WTC11 (cell line): ENCODE data around the gene ARRB2. TPM values are rescaled to one million over a fixed set of nuclear protein-coding genes. Genes with fewer than 3 reads are reported as not detected.
"Not testable (repeated sequence)": the region's sequence is repeated elsewhere in the genome, so short reads cannot be mapped to it uniquely, and the experiment has no call there.

Experiments
- ATAC-seq: fragments of 200-7000 bp; cut with Tn5 transposase; 2 replicates; pipeline ENCODE4 v1.10.0; 2021; ENCODE audit warnings: mild to moderate bottlenecking, moderate library complexity
- CTCF ChIA-PET: fragments of 300-600 bp; sonication (Branson Sonifier 250); formaldehyde crosslinking; loops from one replicate; lab custom pipeline; 2021; ENCODE audit warnings: antibody characterized with exemption; lab: Charles Lee
- POLR2A ChIA-PET: fragments of 350-600 bp; sonication (Branson Sonifier 250); formaldehyde crosslinking; loops from one replicate; lab custom pipeline; 2021; ENCODE audit warnings: antibody characterized with exemption; lab: Charles Lee
- DNase-seq: peaks from one replicate; pipeline ENCODE4 v3.0.0; 2021; ENCODE audit warnings: low spot score
- H3K27ac Mint-ChIP-seq: 2 replicates; pipeline ENCODE4 v1.8.0; 2021; ENCODE audit warnings: mixed read lengths
- H3K27me3 Mint-ChIP-seq: 2 replicates; pipeline ENCODE4 v1.8.0; 2021; ENCODE audit warnings: low read depth, mild to moderate bottlenecking, moderate library complexity, mixed read lengths
- H3K36me3 Mint-ChIP-seq: 2 replicates; pipeline ENCODE4 v1.8.0; 2021; ENCODE audit warnings: mixed read lengths
- H3K4me1 Mint-ChIP-seq: 2 replicates; pipeline ENCODE4 v1.8.0; 2022; ENCODE audit warnings: mixed read lengths
- H3K4me3 Mint-ChIP-seq: 2 replicates; pipeline ENCODE4 v1.8.0; 2021; ENCODE audit warnings: mild to moderate bottlenecking, moderate library complexity, mixed read lengths
- H3K9me3 Mint-ChIP-seq: 2 replicates; pipeline ENCODE4 v1.8.0; 2021; ENCODE audit warnings: mixed read lengths
- AR ChIP-seq: fragments of 250-450 bp; sonication (Bioruptor Pico); IDR thresholded peaks from 2 replicates; pipeline ENCODE4 v1.9.0; 2021; ENCODE audit warnings: mild to moderate bottlenecking
- ARID4B ChIP-seq: sonication (generic); formaldehyde crosslinking; IDR thresholded peaks from 2 replicates; pipeline ENCODE4 v1.8.0; 2023; ENCODE audit warnings: missing genetic modification reagents, mild to moderate bottlenecking, borderline replicate concordance
- ATF1 ChIP-seq: sonication (generic); formaldehyde crosslinking; IDR thresholded peaks from 2 replicates; pipeline ENCODE4 v1.8.1; 2023; ENCODE audit warnings: mild to moderate bottlenecking, moderate library complexity, missing genetic modification reagents
- GTF2I ChIP-seq: fragments of 250-450 bp; sonication (Bioruptor Pico); conservative IDR thresholded peaks from 2 replicates; pipeline ENCODE4 v1.4.0; 2021; ENCODE audit warnings: mild to moderate bottlenecking
- HMGA2 ChIP-seq: fragments of 250-450 bp; sonication (Bioruptor Pico); IDR thresholded peaks from 2 replicates; pipeline ENCODE4 v1.4.0; 2021; ENCODE audit warnings: mild to moderate bottlenecking, moderate library complexity
- HMGXB4 ChIP-seq: sonication (generic); formaldehyde crosslinking; IDR thresholded peaks from 2 replicates; pipeline ENCODE4 v1.8.1; 2023; ENCODE audit warnings: mild to moderate bottlenecking, moderate library complexity, missing genetic modification reagents
- IRF1 ChIP-seq: sonication (generic); formaldehyde crosslinking; IDR thresholded peaks from 2 replicates; pipeline ENCODE4 v1.8.0; 2023; ENCODE audit warnings: missing genetic modification reagents
- IRF2 ChIP-seq: sonication (generic); formaldehyde crosslinking; IDR thresholded peaks from 2 replicates; pipeline ENCODE4 v1.8.0; 2022; ENCODE audit warnings: low read depth, missing genetic modification reagents, borderline replicate concordance
- MAX ChIP-seq: sonication (generic); formaldehyde crosslinking; IDR thresholded peaks from 2 replicates; pipeline ENCODE4 v1.8.0; 2022; ENCODE audit warnings: mild to moderate bottlenecking, missing genetic modification reagents
- NFE2L1 ChIP-seq: sonication (generic); formaldehyde crosslinking; IDR thresholded peaks from 2 replicates; pipeline ENCODE4 v1.8.1; 2023; ENCODE audit warnings: missing genetic modification reagents
- NR3C1 ChIP-seq: sonication (generic); formaldehyde crosslinking; conservative IDR thresholded peaks from 2 replicates; pipeline ENCODE4 v1.8.1; 2023; ENCODE audit warnings: low read depth, mild to moderate bottlenecking, missing genetic modification reagents
- SP1 ChIP-seq: sonication (generic); formaldehyde crosslinking; conservative IDR thresholded peaks from 2 replicates; pipeline ENCODE4 v1.8.1; 2022; ENCODE audit warnings: missing genetic modification reagents
- ZNF416 ChIP-seq: fragments of 250-450 bp; sonication (Bioruptor Pico); IDR thresholded peaks from 2 replicates; pipeline ENCODE4 v1.9.0; 2021; ENCODE audit warnings: mild to moderate bottlenecking, inconsistent platforms
- total RNA-seq: library from RNA; stranded (reverse); gene quantifications from 3 replicates; pipeline ENCODE4 v1.2.3, GENCODE V29; 2021
- TF ChIP-seq, protein P1 (sequence below): sonication (generic); formaldehyde crosslinking; IDR thresholded peaks from 2 replicates; pipeline ENCODE4 v1.8.1; 2022; ENCODE audit warnings: low read depth, mild to moderate bottlenecking, moderate library complexity, missing genetic modification reagents, borderline replicate concordance
- TF ChIP-seq, protein P2 (sequence below): sonication (generic); formaldehyde crosslinking; IDR thresholded peaks from 2 replicates; pipeline ENCODE4 v1.8.0; 2022; ENCODE audit warnings: missing genetic modification reagents
- TF ChIP-seq, protein P3 (sequence below): sonication (generic); formaldehyde crosslinking; conservative IDR thresholded peaks from 2 replicates; pipeline ENCODE4 v1.8.1; 2023; ENCODE audit warnings: mild to moderate bottlenecking, low read depth, missing genetic modification reagents, moderate library complexity

ARRB2 gene
- total RNA-seq, 1 experiment from 2014 or later = 87.8 TPM

DNA sequence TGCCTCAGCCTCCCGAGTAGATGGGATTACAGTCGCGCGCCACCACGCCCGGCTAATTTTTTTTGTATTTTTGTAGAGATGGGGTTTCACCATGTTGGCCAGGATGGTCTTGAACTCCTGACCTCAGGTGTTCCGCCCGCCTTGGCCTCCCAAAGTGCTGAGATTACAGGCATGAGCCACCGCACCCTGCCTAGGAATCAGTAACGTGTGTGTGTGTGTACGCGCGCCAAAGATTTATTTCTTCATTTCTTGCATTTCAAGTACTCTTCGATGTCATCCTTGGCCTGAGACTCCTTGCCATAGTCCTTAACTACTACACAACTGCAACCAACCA, 5.9 kb upstream of the ARRB2 start:
- not testable (repeated sequence) for H3K9me3 Mint-ChIP-seq, ATAC-seq, H3K27me3 Mint-ChIP-seq, H3K36me3 Mint-ChIP-seq, DNase-seq
- TF ChIP-seq NFE2L1 (CRISPR knock-in tag) = 0 out of 2 replicates have a peak, but pooled peaks have one; percentile 4
- 0 out of 2 replicates have a peak, but pooled peaks have one; percentile 3 for TF ChIP-seq HMGA2
- Mint-ChIP-seq H3K4me1 (peaks cover 45% of the 10 kb centered on the region), H3K27ac (peak overlapping the region; percentile 80), H3K4me3 (peak overlapping the region; percentile 97)
- POLR2A ChIA-PET = interaction anchor here (1.0 to 1.1 kb wide), 2 partner anchors 26 to 759 kb away, joined by 3 to 5 read pairs; partner anchors contain the start of gene MED11
- CTCF ChIA-PET = interaction anchor here (1.2 kb wide), 1 partner anchor 149 kb away, joined by 5 read pairs; the partner anchor contains the start of gene MYBBP1A

- H3K9me3 Mint-ChIP-seq = peaks cover 6% of the 10 kb centered on the region
- no peak for ATAC-seq
- CTCF ChIA-PET = interaction anchor here (1.2 kb wide), 1 partner anchor 150 kb away, joined by 5 read pairs; the partner anchor contains the start of gene MYBBP1A
- peak overlapping the region; percentile 97 for H3K4me3 Mint-ChIP-seq
- POLR2A ChIA-PET = interaction anchor here (1.0 kb wide), 1 partner anchor 26 kb away, joined by 3 read pairs; the partner anchor contains the start of gene MED11
- H3K4me1 Mint-ChIP-seq = peaks cover 48% of the 10 kb centered on the region
- no peaks in the 10 kb centered on the region for H3K36me3 Mint-ChIP-seq
- H3K27me3 Mint-ChIP-seq = peaks cover 7% of the 10 kb centered on the region
- peak overlapping the region; percentile 80 for H3K27ac Mint-ChIP-seq
- no peak for DNase-seq
- TF ChIP-seq GTF2I (CRISPR knock-in tag) (no peak), MAX (CRISPR knock-in tag) (no peak), ARID4B (CRISPR knock-in tag) (no peak), IRF1 (CRISPR knock-in tag) (no peak), IRF2 (no peak), AR (CRISPR knock-in tag) (no peak), SP1 (CRISPR knock-in tag) (no peak), ATF1 (CRISPR knock-in tag) (no peak), NR3C1 (no peak), ZNF416 (CRISPR knock-in tag) (no peak), HMGXB4 (no peak)
- TF ChIP-seq, protein P1, sequence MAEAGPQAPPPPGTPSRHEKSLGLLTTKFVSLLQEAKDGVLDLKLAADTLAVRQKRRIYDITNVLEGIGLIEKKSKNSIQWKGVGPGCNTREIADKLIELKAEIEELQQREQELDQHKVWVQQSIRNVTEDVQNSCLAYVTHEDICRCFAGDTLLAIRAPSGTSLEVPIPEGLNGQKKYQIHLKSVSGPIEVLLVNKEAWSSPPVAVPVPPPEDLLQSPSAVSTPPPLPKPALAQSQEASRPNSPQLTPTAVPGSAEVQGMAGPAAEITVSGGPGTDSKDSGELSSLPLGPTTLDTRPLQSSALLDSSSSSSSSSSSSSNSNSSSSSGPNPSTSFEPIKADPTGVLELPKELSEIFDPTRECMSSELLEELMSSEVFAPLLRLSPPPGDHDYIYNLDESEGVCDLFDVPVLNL (CRISPR knock-in tag) = no peak
- TF ChIP-seq, protein P2, sequence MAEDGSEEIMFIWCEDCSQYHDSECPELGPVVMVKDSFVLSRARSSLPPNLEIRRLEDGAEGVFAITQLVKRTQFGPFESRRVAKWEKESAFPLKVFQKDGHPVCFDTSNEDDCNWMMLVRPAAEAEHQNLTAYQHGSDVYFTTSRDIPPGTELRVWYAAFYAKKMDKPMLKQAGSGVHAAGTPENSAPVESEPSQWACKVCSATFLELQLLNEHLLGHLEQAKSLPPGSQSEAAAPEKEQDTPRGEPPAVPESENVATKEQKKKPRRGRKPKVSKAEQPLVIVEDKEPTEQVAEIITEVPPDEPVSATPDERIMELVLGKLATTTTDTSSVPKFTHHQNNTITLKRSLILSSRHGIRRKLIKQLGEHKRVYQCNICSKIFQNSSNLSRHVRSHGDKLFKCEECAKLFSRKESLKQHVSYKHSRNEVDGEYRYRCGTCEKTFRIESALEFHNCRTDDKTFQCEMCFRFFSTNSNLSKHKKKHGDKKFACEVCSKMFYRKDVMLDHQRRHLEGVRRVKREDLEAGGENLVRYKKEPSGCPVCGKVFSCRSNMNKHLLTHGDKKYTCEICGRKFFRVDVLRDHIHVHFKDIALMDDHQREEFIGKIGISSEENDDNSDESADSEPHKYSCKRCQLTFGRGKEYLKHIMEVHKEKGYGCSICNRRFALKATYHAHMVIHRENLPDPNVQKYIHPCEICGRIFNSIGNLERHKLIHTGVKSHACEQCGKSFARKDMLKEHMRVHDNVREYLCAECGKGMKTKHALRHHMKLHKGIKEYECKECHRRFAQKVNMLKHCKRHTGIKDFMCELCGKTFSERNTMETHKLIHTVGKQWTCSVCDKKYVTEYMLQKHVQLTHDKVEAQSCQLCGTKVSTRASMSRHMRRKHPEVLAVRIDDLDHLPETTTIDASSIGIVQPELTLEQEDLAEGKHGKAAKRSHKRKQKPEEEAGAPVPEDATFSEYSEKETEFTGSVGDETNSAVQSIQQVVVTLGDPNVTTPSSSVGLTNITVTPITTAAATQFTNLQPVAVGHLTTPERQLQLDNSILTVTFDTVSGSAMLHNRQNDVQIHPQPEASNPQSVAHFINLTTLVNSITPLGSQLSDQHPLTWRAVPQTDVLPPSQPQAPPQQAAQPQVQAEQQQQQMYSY (CRISPR knock-in tag) = no peak
- TF ChIP-seq, protein P3, sequence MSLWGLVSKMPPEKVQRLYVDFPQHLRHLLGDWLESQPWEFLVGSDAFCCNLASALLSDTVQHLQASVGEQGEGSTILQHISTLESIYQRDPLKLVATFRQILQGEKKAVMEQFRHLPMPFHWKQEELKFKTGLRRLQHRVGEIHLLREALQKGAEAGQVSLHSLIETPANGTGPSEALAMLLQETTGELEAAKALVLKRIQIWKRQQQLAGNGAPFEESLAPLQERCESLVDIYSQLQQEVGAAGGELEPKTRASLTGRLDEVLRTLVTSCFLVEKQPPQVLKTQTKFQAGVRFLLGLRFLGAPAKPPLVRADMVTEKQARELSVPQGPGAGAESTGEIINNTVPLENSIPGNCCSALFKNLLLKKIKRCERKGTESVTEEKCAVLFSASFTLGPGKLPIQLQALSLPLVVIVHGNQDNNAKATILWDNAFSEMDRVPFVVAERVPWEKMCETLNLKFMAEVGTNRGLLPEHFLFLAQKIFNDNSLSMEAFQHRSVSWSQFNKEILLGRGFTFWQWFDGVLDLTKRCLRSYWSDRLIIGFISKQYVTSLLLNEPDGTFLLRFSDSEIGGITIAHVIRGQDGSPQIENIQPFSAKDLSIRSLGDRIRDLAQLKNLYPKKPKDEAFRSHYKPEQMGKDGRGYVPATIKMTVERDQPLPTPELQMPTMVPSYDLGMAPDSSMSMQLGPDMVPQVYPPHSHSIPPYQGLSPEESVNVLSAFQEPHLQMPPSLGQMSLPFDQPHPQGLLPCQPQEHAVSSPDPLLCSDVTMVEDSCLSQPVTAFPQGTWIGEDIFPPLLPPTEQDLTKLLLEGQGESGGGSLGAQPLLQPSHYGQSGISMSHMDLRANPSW (CRISPR knock-in tag) = no peak
These were observed 5.4 kb upstream of the ARRB2 start for GRCh38 chr17:4704991-4705390.
